OCI-LY1 (cell line): ENCODE results near the gene MTUS2.

Source experiments
- CTCF ChIP-seq: fragments of 200-600 bp; sonication (generic), shearing (Covaris generic); IDR thresholded peaks from 2 replicates; pipeline ENCODE4 v1.5.1; 2017; ENCODE audit warnings: mild to moderate bottlenecking, antibody characterized with exemption, low read length, moderate library complexity, mixed read lengths
- EZH2 ChIP-seq: fragments of 200-600 bp; sonication (generic), shearing (Covaris generic); IDR thresholded peaks from 2 replicates; pipeline ENCODE4 v1.8.0; 2017; ENCODE audit warnings: borderline replicate concordance, mixed run types, mild to moderate bottlenecking, antibody characterized with exemption, low read length, moderate library complexity, mixed read lengths

- no peak for TF ChIP-seq EZH2
- TF ChIP-seq CTCF = no peak
Observed at GRCh38 chr13:29196409-29197074, 376.4 kb downstream of the MTUS2 start.
